Measurements from ENCODE around the gene FBXO21. TPM values are rescaled to one million over a fixed set of nuclear protein-coding genes. Genes with fewer than 3 reads are reported as not detected.

The FBXO21 gene
- total and polyA plus RNA-seq, 3 experiments from 2014 or later, result 27.3 to 48.6 (median 34.6) TPM

GRCh38 chr12:117159674-117160073 is 30.6 kb downstream of the FBXO21 start:
- peaks cover 69% of the 10 kb centered on the region for H3K36me3 ChIP-seq (ENCODE audit: insufficient read depth, low read length)
- DNase-seq, result no peak
- ChIA-PET POLR2A (no interaction called here), CTCF (no interaction called here)
- Mint-ChIP-seq H3K4me1 (peaks cover 0 to 5% (median 4%) of the 10 kb centered on the region in 3 donors), H3K9me3 (no peaks in the 10 kb centered on the region), H3K27ac (peak overlapping the region in 2 of 8 donors; percentile 28 to 61), H3K27me3 (no peaks in the 10 kb centered on the region), H3K36me3 (peaks cover 16 to 93% (median 32%) of the 10 kb centered on the region in 3 donors), H3K4me3 (no peak overlapping the region)
- H3K4me3 ChIP-seq (ENCODE audit: low read length), result no peak overlapping the region
- H3K9me3 ChIP-seq (ENCODE audit: low read length), result no peaks in the 10 kb centered on the region
- H3K4me1 ChIP-seq (ENCODE audit: insufficient read depth, low read length), result no peaks in the 10 kb centered on the region
- H3K27ac ChIP-seq (ENCODE audit: low read depth, low read length), result no peak overlapping the region
- H3K27me3 ChIP-seq (ENCODE audit: insufficient read depth, low read length, poor library complexity, severe bottlenecking), result no peaks in the 10 kb centered on the region

- DNase-seq, result no peak
Observed at GRCh38 chr12:117158911-117159553, 31.2 kb downstream of the FBXO21 start.

DNA sequence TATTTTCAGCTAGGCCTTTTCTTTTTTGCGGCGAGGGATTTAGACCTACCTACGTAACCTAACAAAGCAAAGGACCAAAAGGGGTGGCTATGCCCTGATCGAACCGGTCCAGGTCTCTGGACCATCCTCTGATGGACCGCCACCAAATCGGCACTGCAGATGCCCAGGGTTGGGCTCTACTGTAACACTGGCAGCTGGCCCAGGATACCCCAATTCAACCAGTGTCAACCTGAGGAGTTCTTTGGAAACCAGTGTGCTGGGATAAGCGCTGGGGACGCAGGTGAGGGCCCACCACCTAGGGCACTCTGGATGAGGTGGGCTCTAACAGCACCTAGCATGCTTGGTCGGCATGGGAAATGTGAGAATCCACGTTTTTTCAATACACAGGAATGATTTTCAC is 32.2 kb downstream of the FBXO21 start:
- Histone ChIP-seq H3K36me3 (ENCODE audit: insufficient read depth, low read length) (peaks cover 83% of the 10 kb centered on the region), H3K4me3 (ENCODE audit: low read length) (no peak overlapping the region), H3K9me3 (ENCODE audit: low read length) (no peaks in the 10 kb centered on the region), H3K27me3 (ENCODE audit: insufficient read depth, low read length, poor library complexity, severe bottlenecking) (no peaks in the 10 kb centered on the region), H3K27ac (ENCODE audit: low read depth, low read length) (no peak overlapping the region), H3K4me1 (ENCODE audit: insufficient read depth, low read length) (no peaks in the 10 kb centered on the region)
- DNase-seq, result no peak
- ChIA-PET POLR2A (no interaction called here), CTCF (interaction anchor here (1.2 kb wide), 1 partner anchor 55 kb away, joined by 3 read pairs; no protein-coding TSS in a partner anchor)
- peaks cover 4 to 9% (median 5%) of the 10 kb centered on the region in 3 donors for H3K4me1 Mint-ChIP-seq
- H3K4me3 Mint-ChIP-seq, result no peak overlapping the region
- H3K36me3 Mint-ChIP-seq, result peaks cover 16 to 98% (median 34%) of the 10 kb centered on the region in 3 donors
- no peaks in the 10 kb centered on the region for H3K27me3 Mint-ChIP-seq
- H3K27ac Mint-ChIP-seq, result peak overlapping the region in 2 of 8 donors; percentile 65 to 71
- H3K9me3 Mint-ChIP-seq, result no peaks in the 10 kb centered on the region

More at GRCh38 chr12:117158911-117159553, 31.2 kb downstream of the FBXO21 start:
- peaks cover 74% of the 10 kb centered on the region for H3K36me3 ChIP-seq (ENCODE audit: insufficient read depth, low read length)
- no peaks in the 10 kb centered on the region for H3K4me1 ChIP-seq (ENCODE audit: insufficient read depth, low read length)
- Mint-ChIP-seq H3K36me3 (peaks cover 16 to 95% (median 32%) of the 10 kb centered on the region in 3 donors), H3K27me3 (no peaks in the 10 kb centered on the region), H3K27ac (peak overlapping the region in 3 of 8 donors; percentile 9 to 68 (median 12)), H3K4me1 (peaks cover 0 to 5% (median 2%) of the 10 kb centered on the region in 3 donors), H3K9me3 (no peaks in the 10 kb centered on the region), H3K4me3 (no peak overlapping the region)
- H3K4me3 ChIP-seq (ENCODE audit: low read length), result no peak overlapping the region
- ChIA-PET POLR2A (no interaction called here), CTCF (no interaction called here)
- H3K27ac ChIP-seq (ENCODE audit: low read depth, low read length), result no peak overlapping the region
- H3K27me3 ChIP-seq (ENCODE audit: insufficient read depth, low read length, poor library complexity, severe bottlenecking), result no peaks in the 10 kb centered on the region
- no peaks in the 10 kb centered on the region for H3K9me3 ChIP-seq (ENCODE audit: low read length)

- H3K4me3 Mint-ChIP-seq, result no peak overlapping the region
- DNase-seq, result peak; percentile 53 to 72 (median 64)
- Histone ChIP-seq H3K27me3 (ENCODE audit: insufficient read depth, low read length, poor library complexity, severe bottlenecking) (no peaks in the 10 kb centered on the region), H3K27ac (ENCODE audit: low read depth, low read length) (no peak overlapping the region), H3K36me3 (ENCODE audit: insufficient read depth, low read length) (peaks cover 68% of the 10 kb centered on the region), H3K9me3 (ENCODE audit: low read length) (no peaks in the 10 kb centered on the region), H3K4me3 (ENCODE audit: low read length) (no peak overlapping the region), H3K4me1 (ENCODE audit: insufficient read depth, low read length) (no peaks in the 10 kb centered on the region)
- CTCF ChIA-PET, result interaction anchor here (0.9 kb wide), 1 partner anchor 248 kb away, joined by 3 read pairs; no protein-coding TSS in a partner anchor
- H3K27ac Mint-ChIP-seq, result peak overlapping the region in 2 of 8 donors; percentile 17 to 82
- POLR2A ChIA-PET, result no interaction called here
- peaks cover 11 to 29% (median 17%) of the 10 kb centered on the region in 3 donors for H3K4me1 Mint-ChIP-seq
- H3K27me3 Mint-ChIP-seq, result no peaks in the 10 kb centered on the region
- no peaks in the 10 kb centered on the region for H3K9me3 Mint-ChIP-seq
- H3K36me3 Mint-ChIP-seq, result peaks cover 16 to 96% (median 27%) of the 10 kb centered on the region in 3 donors
Observed at GRCh38 chr12:117155278-117156060, 34.8 kb downstream of the FBXO21 start.

GRCh38 chr12:117152793-117153775 is 37.2 kb downstream of the FBXO21 start:
- Histone ChIP-seq H3K9me3 (ENCODE audit: low read length) (no peaks in the 10 kb centered on the region), H3K27me3 (ENCODE audit: insufficient read depth, low read length, poor library complexity, severe bottlenecking) (no peaks in the 10 kb centered on the region), H3K27ac (ENCODE audit: low read depth, low read length) (no peak overlapping the region), H3K4me1 (ENCODE audit: insufficient read depth, low read length) (no peaks in the 10 kb centered on the region), H3K4me3 (ENCODE audit: low read length) (no peak overlapping the region), H3K36me3 (ENCODE audit: insufficient read depth, low read length) (peaks cover 59% of the 10 kb centered on the region)
- Mint-ChIP-seq H3K4me1 (peaks cover 13 to 38% (median 19%) of the 10 kb centered on the region in 3 donors), H3K4me3 (no peak overlapping the region), H3K36me3 (peaks cover 8 to 96% (median 33%) of the 10 kb centered on the region in 3 donors), H3K9me3 (no peaks in the 10 kb centered on the region), H3K27ac (peak overlapping the region in 5 of 8 donors; percentile 11 to 90 (median 56)), H3K27me3 (no peaks in the 10 kb centered on the region)
- CTCF ChIA-PET, result no interaction called here
- POLR2A ChIA-PET, result no interaction called here
- peak in 1 of 5 donors; percentile 20 for DNase-seq

GRCh38 chr12:117151403-117152031 is 38.8 kb downstream of the FBXO21 start:
- POLR2A ChIA-PET, result no interaction called here
- Mint-ChIP-seq H3K9me3 (no peaks in the 10 kb centered on the region), H3K36me3 (peaks cover 5 to 90% (median 20%) of the 10 kb centered on the region in 3 donors), H3K4me3 (no peak overlapping the region), H3K27me3 (no peaks in the 10 kb centered on the region), H3K4me1 (peaks cover 14 to 42% (median 19%) of the 10 kb centered on the region in 3 donors), H3K27ac (peak overlapping the region in 1 of 8 donors; percentile 54)
- no peaks in the 10 kb centered on the region for H3K27me3 ChIP-seq (ENCODE audit: insufficient read depth, low read length, poor library complexity, severe bottlenecking)
- H3K4me1 ChIP-seq (ENCODE audit: insufficient read depth, low read length), result no peaks in the 10 kb centered on the region
- CTCF ChIA-PET, result no interaction called here
- H3K36me3 ChIP-seq (ENCODE audit: insufficient read depth, low read length), result peaks cover 50% of the 10 kb centered on the region
- no peak overlapping the region for H3K27ac ChIP-seq (ENCODE audit: low read depth, low read length)
- no peaks in the 10 kb centered on the region for H3K9me3 ChIP-seq (ENCODE audit: low read length)
- no peak for DNase-seq
- no peak overlapping the region for H3K4me3 ChIP-seq (ENCODE audit: low read length)

DNA sequence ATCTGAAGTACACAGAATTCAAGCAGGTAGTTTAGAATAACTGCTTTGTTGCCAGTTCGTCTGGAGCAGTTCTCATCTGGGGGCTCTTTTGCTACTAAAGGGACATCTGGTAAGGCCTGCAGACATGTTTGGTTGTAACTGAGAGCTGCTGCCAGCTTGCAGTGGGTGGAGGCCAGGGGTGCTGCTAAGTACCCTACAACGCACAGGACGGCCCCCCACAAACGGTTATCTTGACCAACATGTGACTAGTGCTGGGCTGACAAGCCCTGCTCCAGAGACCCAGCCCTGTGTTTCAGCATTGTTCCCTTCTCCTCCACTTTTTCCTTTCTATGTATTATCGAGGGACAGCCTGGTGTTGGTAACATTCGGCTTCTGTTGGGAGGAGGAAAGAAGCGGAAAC is 40.8 kb downstream of the FBXO21 start:
- H3K36me3 ChIP-seq (ENCODE audit: insufficient read depth, low read length), result peaks cover 48% of the 10 kb centered on the region

More for the DNA sequence above, 40.8 kb downstream of the FBXO21 start:
- ChIA-PET CTCF (no interaction called here), POLR2A (no interaction called here)
- Histone ChIP-seq H3K4me3 (ENCODE audit: low read length) (no peak overlapping the region), H3K27ac (ENCODE audit: low read depth, low read length) (no peak overlapping the region), H3K27me3 (ENCODE audit: insufficient read depth, low read length, poor library complexity, severe bottlenecking) (no peaks in the 10 kb centered on the region), H3K4me1 (ENCODE audit: insufficient read depth, low read length) (no peaks in the 10 kb centered on the region), H3K9me3 (ENCODE audit: low read length) (no peaks in the 10 kb centered on the region)
- DNase-seq, result no peak
- H3K27me3 Mint-ChIP-seq, result no peaks in the 10 kb centered on the region
- H3K27ac Mint-ChIP-seq, result peak overlapping the region in 1 of 8 donors; percentile 48
- peaks cover 3 to 87% (median 18%) of the 10 kb centered on the region in 3 donors for H3K36me3 Mint-ChIP-seq
- peaks cover 14 to 46% (median 19%) of the 10 kb centered on the region in 3 donors for H3K4me1 Mint-ChIP-seq
- no peak overlapping the region for H3K4me3 Mint-ChIP-seq
- no peaks in the 10 kb centered on the region for H3K9me3 Mint-ChIP-seq

All from CD8-positive, alpha-beta memory T cell (primary cell).